IMR-90 (cell line): ENCODE measurements around the gene STAP1. TPM values are rescaled to one million over a fixed set of nuclear protein-coding genes. Genes with fewer than 3 reads are reported as not detected.

Experiments
- ATAC-seq: fragments of 200-7000 bp; cut with Tn5 transposase; 2 replicates; pipeline ENCODE4 v1.9.1; 2020; ENCODE audit warnings: low read depth, mild to moderate bottlenecking, moderate library complexity
- BruUV-seq: library from RNA; stranded (reverse); fragments of 400-500 nt; replicated peaks from 2 replicates; lab custom pipeline; 2021; lab: Mats Ljungman, UMichigan
- CTCF ChIA-PET: fragments of 300-600 bp; formaldehyde crosslinking; extraction: SDS; loops from one replicate; lab custom pipeline; 2021; ENCODE audit warnings: antibody characterized with exemption; lab: Yijun Ruan, JAX
- POLR2A ChIA-PET: fragments of 300-600 bp; sonication (Branson Sonifier 250); formaldehyde crosslinking; loops from one replicate; lab custom pipeline; 2022; ENCODE audit warnings: antibody characterized with exemption; ENCODE audit not compliant: unreplicated experiment; lab: Charles Lee
- DNase-seq: peaks from one replicate; pipeline ENCODE4 v3.0.0; 2013
- H2AFZ ChIP-seq: replicated peaks from 2 replicates; pipeline ENCODE3; 2013; ENCODE audit warnings: low read length, mild to moderate bottlenecking; ENCODE audit not compliant: poor library complexity
- H2AK5ac ChIP-seq: 2 replicates; pipeline ENCODE4 v1.6.1; 2013; ENCODE audit warnings: low read depth, low read length, inconsistent platforms
- H2AK9ac ChIP-seq: replicated peaks from 2 replicates; pipeline ENCODE3; 2013; ENCODE audit warnings: mild to moderate bottlenecking, low read depth, low read length, moderate library complexity; ENCODE audit not compliant: poor library complexity
- H2BK120ac ChIP-seq: 2 replicates; pipeline ENCODE4 v1.6.1; 2013; ENCODE audit warnings: low read depth, low read length, inconsistent platforms
- H2BK15ac ChIP-seq: 3 replicates; pipeline ENCODE4 v1.6.1; 2013; ENCODE audit warnings: low read depth, low read length, inconsistent platforms
- H2BK20ac ChIP-seq: 2 replicates; pipeline ENCODE4 v1.6.1; 2013; ENCODE audit warnings: low read depth, mild to moderate bottlenecking, inconsistent platforms, low read length, moderate library complexity
- H2BK5ac ChIP-seq: 2 replicates; pipeline ENCODE4 v1.6.1; 2013; ENCODE audit warnings: mild to moderate bottlenecking, low read depth, low read length, inconsistent platforms; ENCODE audit not compliant: poor library complexity, severe bottlenecking
- H3K14ac ChIP-seq: replicated peaks from 2 replicates; pipeline ENCODE4 v1.6.1; 2013; ENCODE audit warnings: low read depth, low read length, inconsistent platforms
- H3K18ac ChIP-seq: 2 replicates; pipeline ENCODE4 v1.6.1; 2013; ENCODE audit warnings: low read depth, low read length, control low read depth
- H3K23ac ChIP-seq: 2 replicates; pipeline ENCODE4 v1.6.1; 2013; ENCODE audit warnings: low read depth, low read length, inconsistent platforms
- H3K27ac ChIP-seq: 2 replicates; pipeline ENCODE4 v1.5.1; 2013; ENCODE audit warnings: mild to moderate bottlenecking, control low read depth, low read length; ENCODE audit not compliant: insufficient read depth
- H3K27me3 ChIP-seq: 2 replicates; pipeline ENCODE4 v1.6.1; 2013; ENCODE audit warnings: low read length; ENCODE audit not compliant: control insufficient read depth, insufficient read depth
- H3K36me3 ChIP-seq: 2 replicates; pipeline ENCODE4 v1.6.1; 2013; ENCODE audit warnings: low read length, mixed read lengths; ENCODE audit not compliant: control insufficient read depth, insufficient read depth
- H3K4ac ChIP-seq: 2 replicates; pipeline ENCODE4 v1.6.1; 2013; ENCODE audit warnings: low read depth, low read length, inconsistent platforms
- H3K4me1 ChIP-seq: 2 replicates; pipeline ENCODE4 v1.6.1; 2013; ENCODE audit warnings: low read length, mixed read lengths; ENCODE audit not compliant: control insufficient read depth, insufficient read depth
- H3K4me2 ChIP-seq: 2 replicates; pipeline ENCODE4 v1.6.1; 2013; ENCODE audit warnings: low read depth, mild to moderate bottlenecking, control low read depth, low read length, moderate library complexity
- H3K4me3 ChIP-seq: 2 replicates; pipeline ENCODE4 v1.5.1; 2013; ENCODE audit warnings: low read depth, mild to moderate bottlenecking, control low read depth, low read length, moderate library complexity; ENCODE audit not compliant: insufficient read depth
- H3K56ac ChIP-seq: 2 replicates; pipeline ENCODE4 v1.6.1; 2013; ENCODE audit warnings: low read length, inconsistent platforms; ENCODE audit not compliant: insufficient read depth; ENCODE audit errors: extremely low read depth
- H3K79me1 ChIP-seq, 2 experiments: 2 replicates each; pipeline ENCODE4 v1.6.1; 2013; ENCODE audit warnings: low read length in 2 of 2, inconsistent platforms in 1 of 2, low read depth in 1 of 2
- H3K9ac ChIP-seq: 2 replicates; pipeline ENCODE4 v1.6.1; 2013; ENCODE audit warnings: low read depth, low read length, control low read depth
- H3K9me1 ChIP-seq: 2 replicates; pipeline ENCODE4 v1.6.1; 2013; ENCODE audit warnings: low read length, inconsistent platforms; ENCODE audit not compliant: insufficient read depth
- H3K9me3 ChIP-seq: 2 replicates; pipeline ENCODE4 v1.6.1; 2013; ENCODE audit warnings: low read length; ENCODE audit not compliant: control insufficient read depth, insufficient read depth
- H4K20me1 ChIP-seq: 2 replicates; pipeline ENCODE4 v1.6.1; 2013; ENCODE audit warnings: low read length, inconsistent platforms; ENCODE audit not compliant: insufficient read depth
- H4K5ac ChIP-seq: 2 replicates; pipeline ENCODE4 v1.6.1; 2013; ENCODE audit warnings: mild to moderate bottlenecking, low read depth, low read length, control low read depth
- H4K8ac ChIP-seq, 2 experiments: 2 replicates each; pipeline ENCODE4 v1.6.1; 2013; ENCODE audit warnings: low read depth in 2 of 2, low read length in 2 of 2, control low read depth in 1 of 2, inconsistent platforms in 1 of 2
- H4K91ac ChIP-seq: 2 replicates; pipeline ENCODE4 v1.6.1; 2013; ENCODE audit warnings: low read depth, low read length, inconsistent platforms; ENCODE audit not compliant: insufficient read depth
- MXI1 ChIP-seq: IDR thresholded peaks from 2 replicates; pipeline ENCODE4 v1.6.1; 2012; ENCODE audit warnings: low read depth, mild to moderate bottlenecking, low read length, moderate library complexity, borderline replicate concordance
- RAD21 ChIP-seq: IDR thresholded peaks from 2 replicates; pipeline ENCODE4 v1.6.1; 2012; ENCODE audit warnings: low read length, improper control_type of control experiment
- RCOR1 ChIP-seq: IDR thresholded peaks from 2 replicates; pipeline ENCODE4 v1.6.1; 2012; ENCODE audit warnings: mild to moderate bottlenecking, low read length, improper control_type of control experiment; ENCODE audit not compliant: insufficient replicate concordance
- RFX5 ChIP-seq: IDR thresholded peaks from 2 replicates; pipeline ENCODE4 v1.8.0; 2012; ENCODE audit warnings: low read depth, mild to moderate bottlenecking, low read length, moderate library complexity
- SMC3 ChIP-seq: fragments of 150-350 bp; IDR thresholded peaks from 2 replicates; pipeline ENCODE4 v1.6.1; 2016; ENCODE audit warnings: low read depth, mild to moderate bottlenecking, antibody characterized with exemption, low read length, moderate library complexity
- WGBS, 2 experiments: methylation state at CpG; one replicate each; pipeline versions ENCODE4 v1.1.5 to v1.1.7; 2013; ENCODE audit warnings: missing lambda C conversion rate in 2 of 2; ENCODE audit not compliant: insufficient read length in 1 of 2; ENCODE audit errors: extremely low coverage in 2 of 2; 5-methylcytosine and 5-hydroxymethylcytosine counted together
- dilution Hi-C: fragments of 300-500 bp; cut with HindIII; formaldehyde crosslinking; loops from one replicate; pipeline ENCODE4 v1.14.3; 2018; ENCODE audit warnings: low sequenced_read_pairs; ENCODE audit not compliant: unreplicated experiment
- in situ Hi-C: fragments of 300-500 bp; cut with MboI; formaldehyde crosslinking; loops from 3 replicates; pipeline ENCODE4 v1.14.3; 2019; ENCODE audit warnings: low sequenced_read_pairs, inconsistent platforms, mixed read lengths
- intact Hi-C: fragments of 100-400 bp; cut with micrococcal nuclease; formaldehyde crosslinking; loops from 2 replicates; pipeline ENCODE4 v1.10.0; 2022
- polyA plus RNA-seq, 3 experiments: library from polyadenylated mRNA; depleted of rRNA; stranded (reverse); fragments of >200 nt; gene quantifications; 2 replicates each; pipeline ENCODE4 v1.2.3, GENCODE V29; 2012; ENCODE audit warnings: low replicate concordance in 1 of 3
- total RNA-seq: library from RNA; depleted of rRNA; stranded (reverse); fragments of >200 nt; gene quantifications from 2 replicates; pipeline ENCODE4 v1.2.3, GENCODE V29; 2012

Gene STAP1
- total and polyA plus RNA-seq, 2 of the 4 experiments (the other 2 are of a cell fraction), result not detected

GRCh38 chr4:67614186-67614585, 55.7 kb downstream of the STAP1 start:
- intact Hi-C loops, result no loop called here
- no peaks in the 10 kb centered on the region for H3K79me1 ChIP-seq
- no peaks in the 10 kb centered on the region for H3K4me1 ChIP-seq
- ATAC-seq (no peak), DNase-seq (no peak)
- H3K56ac ChIP-seq, result no peak overlapping the region
- H2AFZ ChIP-seq, result no peak overlapping the region
- POLR2A ChIA-PET, result no interaction called here
- no peak overlapping the region for H2AK9ac ChIP-seq
- no peak overlapping the region for H2BK15ac ChIP-seq
- no peaks in the 10 kb centered on the region for H3K9me3 ChIP-seq
- H2BK120ac ChIP-seq, result no peak overlapping the region
- H4K8ac ChIP-seq, result no peak overlapping the region
- H3K4me3 ChIP-seq, result no peak overlapping the region
- no peaks in the 10 kb centered on the region for H3K9me1 ChIP-seq
- BruUV-seq, result no TSS peak
- peaks cover 4% of the 10 kb centered on the region for H3K36me3 ChIP-seq
- no peak overlapping the region for H3K4ac ChIP-seq
- H3K9ac ChIP-seq, result no peak overlapping the region
- no peak overlapping the region for H2AK5ac ChIP-seq
- no peak overlapping the region for H3K18ac ChIP-seq
- no peak overlapping the region for H3K14ac ChIP-seq
- CTCF ChIA-PET, result no interaction called here
- TF ChIP-seq SMC3 (no peak), RCOR1 (no peak), RAD21 (no peak), MXI1 (no peak), RFX5 (no peak)
- dilution Hi-C loops, result no loop called here
- H3K27ac ChIP-seq, result no peak overlapping the region
- no peak overlapping the region for H3K4me2 ChIP-seq
- H4K5ac ChIP-seq, result no peak overlapping the region
- H4K20me1 ChIP-seq, result no peaks in the 10 kb centered on the region
- in situ Hi-C loops, result no loop called here
- no peak overlapping the region for H2BK20ac ChIP-seq
- no peaks in the 10 kb centered on the region for H3K27me3 ChIP-seq
- H4K91ac ChIP-seq, result no peak overlapping the region
- WGBS, 2 experiments, result 100% methylated on average over 1 of the region's 4 CpGs; no CpG with 5 or more reads in 1 of the 2 experiments
- no peak overlapping the region for H3K23ac ChIP-seq
- H2BK5ac ChIP-seq, result no peak overlapping the region
